Neural crest cell (in vitro differentiated cells): ENCODE data around the gene UNC5B. TPM values are rescaled to one million over a fixed set of nuclear protein-coding genes. Genes with fewer than 3 reads are reported as not detected.

Source experiments
- DNase-seq: peaks from one replicate; pipeline ENCODE4 v3.0.0; 2021; ENCODE audit warnings: low read depth, mixed read lengths, low spot score
- H3K27ac Mint-ChIP-seq: one replicate; pipeline ENCODE4 v1.8.0; 2021; ENCODE audit warnings: mild to moderate bottlenecking, mixed read lengths; ENCODE audit not compliant: unreplicated experiment
- H3K27me3 Mint-ChIP-seq: 2 replicates; pipeline ENCODE4 v1.8.0; 2021; ENCODE audit warnings: low read depth, mild to moderate bottlenecking, mixed read lengths
- H3K36me3 Mint-ChIP-seq: 2 replicates; pipeline ENCODE4 v1.8.0; 2021; ENCODE audit warnings: low read depth, mild to moderate bottlenecking, mixed read lengths
- H3K4me1 Mint-ChIP-seq: 2 replicates; pipeline ENCODE4 v1.8.0; 2021; ENCODE audit warnings: mixed read lengths
- H3K4me3 Mint-ChIP-seq: one replicate; pipeline ENCODE4 v1.8.0; 2021; ENCODE audit warnings: mild to moderate bottlenecking, mixed read lengths
- H3K9me3 Mint-ChIP-seq: 2 replicates; pipeline ENCODE4 v1.8.0; 2021; ENCODE audit warnings: mixed read lengths
- CTCF ChIP-seq: fragments of 200-600 bp; sonication (generic); conservative IDR thresholded peaks from 2 replicates; pipeline ENCODE4 v1.5.0; 2021; ENCODE audit warnings: antibody characterized with exemption, mild to moderate bottlenecking
- total RNA-seq: library from RNA; stranded (reverse); gene quantifications from 2 replicates; pipeline ENCODE4 v1.2.1, GENCODE V29; 2021

The UNC5B gene
- total RNA-seq, 1 donor from 2014 or later = 1.3 TPM

GRCh38 chr10:71351628-71352319 lies 139.4 kb downstream of the UNC5B start:
- no peak overlapping the region for H3K27ac Mint-ChIP-seq
- H3K9me3 Mint-ChIP-seq = no peaks in the 10 kb centered on the region
- H3K27me3 Mint-ChIP-seq = no peaks in the 10 kb centered on the region
- H3K4me1 Mint-ChIP-seq = no peaks in the 10 kb centered on the region
- no peaks in the 10 kb centered on the region for H3K36me3 Mint-ChIP-seq
- DNase-seq = no peak
- no peak for TF ChIP-seq CTCF
- H3K4me3 Mint-ChIP-seq = no peak overlapping the region

Other genes with a start within 250 kb of the UNC5B start
- 5.3 and 6.0 TPM in 2 replicates for gene SLC29A3, start 106.7 kb downstream of the UNC5B start, total RNA-seq
- gene CDH23, start 184.3 kb downstream of the UNC5B start, total RNA-seq = 2.0 and 2.6 TPM in 2 replicates